Measurements from ENCODE around the gene ZFYVE28. TPM values are rescaled to one million over a fixed set of nuclear protein-coding genes. Genes with fewer than 3 reads are reported as not detected.

Gene ZFYVE28
- total RNA-seq, 2 experiments from 2014 or later = 6.1 to 6.3 TPM

DNA sequence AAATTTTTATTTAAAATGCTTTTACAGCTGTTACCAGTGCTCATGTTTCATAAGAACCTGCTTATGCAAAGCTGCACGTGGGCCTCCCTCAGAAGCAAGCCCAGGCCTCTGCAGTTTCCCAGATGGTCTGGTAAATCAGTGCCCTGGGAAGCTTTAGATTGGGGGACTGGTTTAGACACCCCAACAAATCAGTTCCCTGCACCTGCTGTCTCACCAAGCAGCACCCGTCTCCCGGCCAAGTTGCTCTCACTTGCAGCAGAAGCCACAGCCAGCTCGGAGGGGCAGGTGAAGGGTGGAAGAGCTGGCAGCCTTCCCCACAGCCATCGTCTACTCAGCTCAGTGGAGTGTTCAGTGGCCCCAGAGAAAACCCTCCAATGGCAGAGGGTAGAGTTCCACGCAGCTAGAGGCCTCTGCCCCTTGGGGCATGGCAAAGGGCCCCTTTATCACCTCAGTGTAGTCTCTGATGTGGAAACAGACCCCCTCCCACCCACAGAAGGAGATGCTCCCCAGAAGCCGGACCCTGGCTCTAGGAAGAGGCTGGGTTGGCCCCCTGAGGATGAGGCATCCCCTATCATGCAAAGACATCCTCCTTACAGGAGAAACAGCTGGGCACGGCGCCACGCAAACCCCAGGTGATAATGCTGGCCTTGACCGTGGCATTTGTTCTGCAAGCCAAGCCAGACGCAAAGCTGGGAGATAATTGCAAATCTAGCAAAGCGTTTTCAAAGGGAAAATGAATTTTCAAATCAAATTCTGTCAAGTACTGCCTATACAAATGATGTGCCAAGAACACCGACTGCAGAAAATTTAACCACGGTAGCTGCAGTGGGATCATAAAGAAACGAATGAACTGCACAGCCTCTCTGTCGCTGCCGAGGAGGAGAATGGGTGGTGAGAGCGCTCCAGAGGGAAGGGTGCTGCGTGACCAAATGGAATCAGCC is 51.9 kb downstream of the ZFYVE28 start:
- Mint-ChIP-seq H3K9me3 (ENCODE audit: insufficient read depth) (peaks cover 5% of the 10 kb centered on the region), H3K4me3 (no peak overlapping the region), H3K27me3 (ENCODE audit: low read depth) (no peaks in the 10 kb centered on the region), H3K27ac (no peak overlapping the region), H3K36me3 (ENCODE audit: low read depth) (no peaks in the 10 kb centered on the region), H3K4me1 (ENCODE audit: low read depth) (no peaks in the 10 kb centered on the region)
- no peak for DNase-seq
- ChIA-PET CTCF (no interaction called here), POLR2A (interaction anchor here (0.6 to 1.2 kb wide), 2 partner anchors 34 to 505 kb away, joined by 3 read pairs; no protein-coding TSS in a partner anchor)
- no peak for ATAC-seq

DNA sequence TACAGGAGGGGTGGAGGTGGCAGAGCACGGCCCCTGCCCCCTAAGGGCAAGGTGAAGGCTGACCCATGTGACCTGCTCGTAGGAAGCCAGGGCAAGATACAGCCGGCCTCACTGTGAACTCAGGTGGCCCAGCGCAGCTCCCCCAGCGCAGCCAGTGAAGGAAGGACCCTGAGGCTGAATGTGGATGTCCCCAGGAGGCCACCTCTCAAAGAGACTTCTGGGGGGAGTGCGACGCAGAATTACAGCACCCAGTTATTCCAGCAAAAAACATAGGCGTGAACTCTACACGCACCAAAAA is 52.6 kb downstream of the ZFYVE28 start:
- H3K4me3 Mint-ChIP-seq = no peak overlapping the region
- no peaks in the 10 kb centered on the region for H3K27me3 Mint-ChIP-seq (ENCODE audit: low read depth)
- H3K36me3 Mint-ChIP-seq (ENCODE audit: low read depth) = no peaks in the 10 kb centered on the region
- peaks cover 5% of the 10 kb centered on the region for H3K9me3 Mint-ChIP-seq (ENCODE audit: insufficient read depth)
- no peak for ATAC-seq
- no peak overlapping the region for H3K27ac Mint-ChIP-seq
- DNase-seq = no peak
- CTCF ChIA-PET = no interaction called here
- POLR2A ChIA-PET = no interaction called here
- no peaks in the 10 kb centered on the region for H3K4me1 Mint-ChIP-seq (ENCODE audit: low read depth)

GRCh38 chr4:2365054-2365912 is 53.2 kb downstream of the ZFYVE28 start:
- ATAC-seq (peak; percentile 12), DNase-seq (no peak)
- Mint-ChIP-seq H3K27me3 (ENCODE audit: low read depth) (no peaks in the 10 kb centered on the region), H3K27ac (no peak overlapping the region), H3K4me1 (ENCODE audit: low read depth) (no peaks in the 10 kb centered on the region), H3K36me3 (ENCODE audit: low read depth) (no peaks in the 10 kb centered on the region), H3K9me3 (ENCODE audit: insufficient read depth) (peaks cover 5% of the 10 kb centered on the region), H3K4me3 (peak overlapping the region; percentile 63)
- ChIA-PET POLR2A (interaction anchor here (0.9 kb wide), 1 partner anchor 47 kb away, joined by 3 read pairs; no protein-coding TSS in a partner anchor), CTCF (no interaction called here)

GRCh38 chr4:2364654-2365053 is 53.8 kb downstream of the ZFYVE28 start:
- Mint-ChIP-seq H3K4me1 (ENCODE audit: low read depth) (no peaks in the 10 kb centered on the region), H3K27me3 (ENCODE audit: low read depth) (no peaks in the 10 kb centered on the region), H3K9me3 (ENCODE audit: insufficient read depth) (peaks cover 5% of the 10 kb centered on the region), H3K36me3 (ENCODE audit: low read depth) (no peaks in the 10 kb centered on the region), H3K27ac (peak overlapping the region; percentile 57), H3K4me3 (peak overlapping the region; percentile 63)
- POLR2A ChIA-PET = interaction anchor here (0.9 kb wide), 1 partner anchor 48 kb away, joined by 3 read pairs; no protein-coding TSS in a partner anchor
- DNase-seq = peak; percentile 69
- CTCF ChIA-PET = no interaction called here
- peak; percentile 90 for ATAC-seq

- Mint-ChIP-seq H3K9me3 (ENCODE audit: insufficient read depth) (peaks cover 5% of the 10 kb centered on the region), H3K27me3 (ENCODE audit: low read depth) (no peaks in the 10 kb centered on the region), H3K27ac (peak overlapping the region; percentile 57), H3K4me1 (ENCODE audit: low read depth) (no peaks in the 10 kb centered on the region), H3K4me3 (peak overlapping the region; percentile 63), H3K36me3 (ENCODE audit: low read depth) (no peaks in the 10 kb centered on the region)
- peak; percentile 10 for ATAC-seq
- ChIA-PET POLR2A (no interaction called here), CTCF (no interaction called here)
- DNase-seq = no peak
These were observed 54.3 kb downstream of the ZFYVE28 start for GRCh38 chr4:2363951-2364653.

GRCh38 chr4:2363056-2363721 is 55.3 kb downstream of the ZFYVE28 start:
- H3K36me3 Mint-ChIP-seq (ENCODE audit: low read depth) = no peaks in the 10 kb centered on the region
- ChIA-PET POLR2A (no interaction called here), CTCF (no interaction called here)
- no peaks in the 10 kb centered on the region for H3K27me3 Mint-ChIP-seq (ENCODE audit: low read depth)
- DNase-seq = no peak
- H3K4me1 Mint-ChIP-seq (ENCODE audit: low read depth) = no peaks in the 10 kb centered on the region
- no peak overlapping the region for H3K4me3 Mint-ChIP-seq
- H3K9me3 Mint-ChIP-seq (ENCODE audit: insufficient read depth) = no peaks in the 10 kb centered on the region
- no peak overlapping the region for H3K27ac Mint-ChIP-seq
- no peak for ATAC-seq

DNA sequence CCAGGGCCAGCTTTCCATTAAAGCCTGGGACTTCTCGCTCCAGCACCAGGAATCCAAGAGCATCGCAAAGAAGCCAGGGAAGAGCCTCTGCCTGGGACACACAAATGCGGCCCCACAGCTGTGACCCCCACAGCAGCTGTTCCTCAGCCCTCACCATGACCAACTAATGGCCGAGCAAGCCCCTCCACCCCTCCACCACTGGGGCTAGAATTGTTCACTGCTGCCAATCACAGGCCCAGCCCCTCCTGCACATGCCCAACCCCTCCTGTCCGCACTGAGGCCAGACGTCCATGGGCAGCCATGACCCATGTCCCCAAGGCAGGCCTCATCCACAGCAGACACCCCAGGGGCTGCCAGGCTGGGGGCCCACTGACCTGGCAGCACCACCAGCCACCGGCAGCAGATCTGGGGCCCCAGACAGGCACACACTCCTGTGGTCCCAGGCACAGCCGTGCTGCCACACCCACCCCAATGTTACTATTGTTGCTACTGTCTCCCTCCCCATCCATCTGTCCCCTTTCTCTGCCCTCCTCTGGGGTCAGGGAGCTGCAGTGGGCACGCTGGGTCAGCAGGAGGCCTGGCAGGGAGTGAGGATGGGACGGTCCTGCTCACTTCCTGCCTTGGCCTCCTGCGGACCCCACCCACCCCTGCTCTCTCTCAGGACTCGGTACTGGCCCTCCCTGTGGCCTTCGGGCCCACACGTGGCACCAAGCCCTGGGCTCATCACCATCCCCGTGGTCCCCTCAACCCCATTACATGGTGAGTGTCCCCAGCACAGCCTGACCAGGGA is 56.0 kb downstream of the ZFYVE28 start:
- CTCF ChIA-PET = no interaction called here
- POLR2A ChIA-PET = no interaction called here
- H3K27me3 Mint-ChIP-seq (ENCODE audit: low read depth) = no peaks in the 10 kb centered on the region
- DNase-seq = no peak
- no peaks in the 10 kb centered on the region for H3K4me1 Mint-ChIP-seq (ENCODE audit: low read depth)
- no peaks in the 10 kb centered on the region for H3K36me3 Mint-ChIP-seq (ENCODE audit: low read depth)
- H3K9me3 Mint-ChIP-seq (ENCODE audit: insufficient read depth) = no peaks in the 10 kb centered on the region
- no peak overlapping the region for H3K27ac Mint-ChIP-seq
- no peak for ATAC-seq
- no peak overlapping the region for H3K4me3 Mint-ChIP-seq

DNA sequence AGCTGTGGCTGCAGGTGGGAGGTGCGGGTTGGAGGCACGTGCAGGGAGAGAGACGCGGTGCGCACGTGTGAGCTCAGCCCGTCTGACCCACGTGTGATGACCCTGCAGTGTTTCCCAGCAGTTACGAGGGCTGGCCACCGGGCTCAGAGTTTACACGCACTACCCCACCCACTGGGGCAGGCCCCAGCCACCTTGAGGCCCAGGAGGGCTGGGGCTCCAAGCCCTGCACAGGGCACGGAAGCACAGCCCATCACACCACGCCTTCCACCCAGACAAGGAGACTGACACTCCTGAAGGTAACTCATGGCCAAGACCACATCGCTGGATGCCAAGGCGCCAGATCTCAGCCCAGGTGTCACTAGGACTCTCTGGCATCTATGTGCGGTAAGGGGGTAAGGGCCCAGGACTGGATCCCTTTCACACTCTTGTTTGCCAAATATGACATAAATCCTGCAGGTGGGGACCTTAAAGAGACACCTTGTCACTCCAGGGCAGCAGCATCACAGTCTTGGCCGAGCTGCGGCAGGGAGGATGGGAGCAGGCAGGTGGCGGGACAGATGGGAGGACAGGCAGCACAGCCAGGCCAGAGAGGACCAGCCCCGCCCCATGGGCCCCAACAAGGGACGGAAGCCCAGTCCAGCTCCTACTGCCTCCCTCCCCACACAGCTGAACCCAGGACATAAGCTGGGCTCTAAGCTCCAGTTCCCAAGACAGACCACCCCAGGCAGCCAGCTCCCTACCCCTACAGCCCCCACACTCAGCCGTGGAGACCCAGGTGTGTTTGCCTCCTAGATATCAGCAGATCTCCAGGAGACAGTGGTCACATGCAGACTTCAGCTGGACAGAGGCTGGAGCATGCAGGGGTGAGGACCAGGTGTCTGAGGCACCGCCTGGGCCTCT is 56.8 kb downstream of the ZFYVE28 start:
- H3K9me3 Mint-ChIP-seq (ENCODE audit: insufficient read depth) = no peaks in the 10 kb centered on the region
- ChIA-PET POLR2A (no interaction called here), CTCF (interaction anchor here (2.1 kb wide), 1 partner anchor 141 kb away, joined by 13 read pairs; no protein-coding TSS in a partner anchor)

GRCh38 chr4:2360396-2360730 is 58.1 kb downstream of the ZFYVE28 start:
- H3K36me3 Mint-ChIP-seq (ENCODE audit: low read depth) = no peaks in the 10 kb centered on the region
- no peak overlapping the region for H3K27ac Mint-ChIP-seq
- DNase-seq (no peak), ATAC-seq (no peak)
- H3K4me1 Mint-ChIP-seq (ENCODE audit: low read depth) = no peaks in the 10 kb centered on the region
- ChIA-PET POLR2A (no interaction called here), CTCF (interaction anchor here (2.1 kb wide), 1 partner anchor 140 kb away, joined by 13 read pairs; no protein-coding TSS in a partner anchor)
- no peaks in the 10 kb centered on the region for H3K27me3 Mint-ChIP-seq (ENCODE audit: low read depth)
- H3K9me3 Mint-ChIP-seq (ENCODE audit: insufficient read depth) = no peaks in the 10 kb centered on the region
- H3K4me3 Mint-ChIP-seq = no peak overlapping the region

More for the DNA sequence above, 56.8 kb downstream of the ZFYVE28 start:
- Mint-ChIP-seq H3K4me1 (ENCODE audit: low read depth) (no peaks in the 10 kb centered on the region), H3K4me3 (no peak overlapping the region), H3K27me3 (ENCODE audit: low read depth) (no peaks in the 10 kb centered on the region), H3K36me3 (ENCODE audit: low read depth) (no peaks in the 10 kb centered on the region), H3K27ac (no peak overlapping the region)
- DNase-seq = no peak
- ATAC-seq = no peak

GRCh38 chr4:2359591-2360395 is 58.7 kb downstream of the ZFYVE28 start:
- peaks cover 2% of the 10 kb centered on the region for H3K4me1 Mint-ChIP-seq (ENCODE audit: low read depth)
- H3K27ac Mint-ChIP-seq = no peak overlapping the region
- no peaks in the 10 kb centered on the region for H3K9me3 Mint-ChIP-seq (ENCODE audit: insufficient read depth)
- ChIA-PET CTCF (interaction anchor here (2.1 kb wide), 1 partner anchor 140 kb away, joined by 13 read pairs; no protein-coding TSS in a partner anchor), POLR2A (no interaction called here)
- H3K4me3 Mint-ChIP-seq = no peak overlapping the region
- H3K36me3 Mint-ChIP-seq (ENCODE audit: low read depth) = no peaks in the 10 kb centered on the region
- ATAC-seq (no peak), DNase-seq (no peak)
- no peaks in the 10 kb centered on the region for H3K27me3 Mint-ChIP-seq (ENCODE audit: low read depth)

All from activated CD8-positive, alpha-beta T cell treated with anti-CD3 and anti-CD28 coated beads, Interleukin-2, amount 10 ng/mL, durations not matched to agents 7 days and 5 days (primary cell).